Heart left ventricle (tissue), 16 donors: ENCODE data around the gene FAM217A. TPM values are rescaled to one million over a fixed set of nuclear protein-coding genes. Genes with fewer than 3 reads are reported as not detected.

Experiments used
- ATAC-seq, 4 donors: fragments of 200-7000 bp; cut with Tn5 transposase; one replicate each; pipeline ENCODE4 v1.9.1; 2020 to 2022; ENCODE audit warnings: moderate library complexity in 4 of 4, mild to moderate bottlenecking in 3 of 4, moderate number of reproducible peaks in 1 of 4
- DNase-seq, 5 donors: peaks; one replicate each; pipeline ENCODE4 v3.0.0-alpha.2; 2020
- H3K27ac ChIP-seq, 12 donors: fragments of 200-600 bp; sonication (generic) in 4 of 12; one replicate each; pipeline versions ENCODE4 v1.5.0 to v1.8.0; 2016 to 2022; ENCODE audit warnings: mild to moderate bottlenecking in 2 of 12
- H3K27me3 ChIP-seq, 9 donors: fragments of 200-600 bp; sonication (generic) in 2 of 9; one replicate each; pipeline versions ENCODE4 v1.5.1 to v1.8.0; 2016 to 2022; ENCODE audit warnings: mild to moderate bottlenecking in 3 of 9
- H3K36me3 ChIP-seq, 9 donors: fragments of 200-600 bp; sonication (generic) in 2 of 9; one replicate each; pipeline versions ENCODE4 v1.5.0 to v1.8.0; 2018 to 2022; ENCODE audit warnings: mild to moderate bottlenecking in 2 of 9
- H3K4me1 ChIP-seq, 12 donors: fragments of 200-600 bp; sonication (generic) in 4 of 12; one replicate each; pipeline versions ENCODE4 v1.5.0 to v1.8.0; 2016 to 2022; ENCODE audit warnings: mild to moderate bottlenecking in 3 of 12
- H3K4me3 ChIP-seq, 12 donors: fragments of 200-600 bp; sonication (generic) in 4 of 12; one replicate each; pipeline versions ENCODE4 v1.5.0 to v1.8.0; 2017 to 2022; ENCODE audit warnings: mild to moderate bottlenecking in 9 of 12, moderate library complexity in 4 of 12
- H3K9me3 ChIP-seq, 12 donors: fragments of 200-600 bp; sonication (generic) in 4 of 12; one replicate each; pipeline versions ENCODE4 v1.5.0 to v1.8.0; 2016 to 2022; ENCODE audit warnings: mild to moderate bottlenecking in 1 of 12
- CTCF ChIP-seq, 12 donors: fragments of 200-600 bp; sonication (generic) in 4 of 12; IDR thresholded peaks; one replicate each; pipeline versions ENCODE4 v1.5.0 to v1.8.0; 2018 to 2022; ENCODE audit warnings: antibody characterized with exemption in 12 of 12, mild to moderate bottlenecking in 5 of 12
- POLR2A ChIP-seq, 2 donors: fragments of 450-650 bp; IDR thresholded peaks; one replicate each; pipeline ENCODE4 v1.6.1; 2017; ENCODE audit warnings: antibody characterized with exemption in 2 of 2, mild to moderate bottlenecking in 2 of 2, moderate library complexity in 2 of 2
- whole genome bisulfite sequencing, 4 donors: extraction: QIAGEN DNeasy Blood & Tissue Kit in 2 of 4; methylation state at CpG; one replicate each; pipeline versions ENCODE4 v1.1.5 to v1.1.7; 2013 to 2018; 5-methylcytosine and 5-hydroxymethylcytosine counted together
- intact Hi-C, 10 donors: fragments of 100-400 bp; cut with DNase I; formaldehyde crosslinking; loops; one replicate each; pipeline versions ENCODE4 v1.11.1 to v1.14.2; 2022
- polyA plus RNA-seq, 2 donors: library from polyadenylated mRNA; stranded (reverse); fragments of 200-250 nt; gene quantifications; one replicate each; pipeline ENCODE4 v1.2.3, GENCODE V29; 2013
- total RNA-seq, 9 donors: library from RNA; depleted of rRNA in 2 of 9; stranded (reverse); fragments of >200 nt in 2 of 9; fragmentation: NEBNext Ultra II Directional in 3 of 9; extraction: Animal tissue kit (Norgen Biotek cat#: 25700) in 3 of 9; gene quantifications; one replicate each; pipeline versions ENCODE4 v1.1.0 to v1.2.4, GENCODE V29; 2016 to 2023
- donor health status: ischemic (EF 13 %, LVEDD 7.1; RV severe dilation, severe dysfunction).
- donor health status: healthy with polysubstance abuse.
- donor health status: DM: no; HTN: yes; CAD: no.
- donor health status: DM: no; HTN: no; CAD: no.
- donor health status: ischemic (EF 25% LVEDD 6.9; RV normal size, moderate dysfunction).
- donor health status: ischemic (EF 25% LVEDD 5.7; RV mildly dilated, moderate dysfunction).
- donor health status: healthy.
- donor health status: DM: yes; HTN: yes; CAD: no.
- donor health status: ischemic (EF 35%, LVEDD 5.7; RV mildly dilated, moderate dysfunction).
- donor health status: nonischemic (EF 11% LVEDD 7.7; RV severe dilation, severe dysfunction).
- donor health status: DM: yes; HTN: yes; CAD: no.
- donor health status: PGD.
- donor health status: ischemic (EF 29% LVEDD 5.4; RV normal size, mild dysfunction).
- donor health status: nonischemic (EF 23%, LVEDD 6.1; RV moderate dilation, normal function).

The FAM217A gene
- total and polyA plus RNA-seq, 11 donors: not detected

- ATAC-seq (no peak), DNase-seq (no peak)
- intact Hi-C loops: loop anchor here in 2 of 10 donors (5.0 to 10.0 kb wide), 2 partner anchors 114 to 117 kb away; partner anchors contain the start of gene ECI2 (in 2 of the 2)
- no peaks in the 10 kb centered on the region for H3K27me3 ChIP-seq
- WGBS, 4 donors: 1 to 2% (median 2%) methylated on average over 12 of the region's 12 CpGs
- TF ChIP-seq POLR2A (IDR thresholded peaks at IDR 0.05): no peak
- H3K4me1 ChIP-seq: peaks cover 9 to 76% (median 60%) of the 10 kb centered on the region in 12 donors
- H3K4me3 ChIP-seq: peak overlapping the region in 11 of 12 donors; percentile 63 to 94 (median 87)
- H3K9me3 ChIP-seq: no peaks in the 10 kb centered on the region
- no peaks in the 10 kb centered on the region for H3K36me3 ChIP-seq
- H3K27ac ChIP-seq: peak overlapping the region in 11 of 12 donors; percentile 86 to 99 (median 98)
These were observed 58.2 kb downstream of the FAM217A start for GRCh38 chr6:4020822-4021132.

DNA sequence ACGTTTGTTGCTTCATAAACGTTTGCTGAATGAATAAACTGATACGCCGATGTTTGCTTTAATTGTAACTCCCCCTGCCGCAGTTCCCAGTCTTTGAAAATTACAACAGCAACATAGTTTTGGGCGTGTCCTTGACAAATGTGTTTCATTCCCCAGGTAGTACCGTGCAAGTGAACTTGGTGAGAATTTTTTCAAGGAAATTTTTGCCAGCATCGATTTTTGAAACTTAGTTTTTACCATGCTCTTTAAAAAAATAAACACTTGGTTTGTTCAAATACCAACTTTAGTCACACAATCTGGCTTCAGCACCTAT lies 60.1 kb downstream of the FAM217A start:
- TF ChIP-seq POLR2A (IDR thresholded peaks at IDR 0.05) (no peak), CTCF (IDR thresholded peaks at IDR 0.05) (no peak)
- H3K27ac ChIP-seq: peak overlapping the region; percentile 92 to 98 (median 96)
- peaks cover 2 to 58% (median 47%) of the 10 kb centered on the region in 12 donors for H3K4me1 ChIP-seq
- no peaks in the 10 kb centered on the region for H3K9me3 ChIP-seq
- H3K4me3 ChIP-seq: peak overlapping the region; percentile 56 to 83 (median 70)
- intact Hi-C loops: no loop called here
- WGBS, 4 donors: 0 to 2% (median 0%) methylated on average over 8 of the region's 8 CpGs
- no peaks in the 10 kb centered on the region for H3K27me3 ChIP-seq
- peaks cover 0 to 9% (median 0%) of the 10 kb centered on the region in 9 donors for H3K36me3 ChIP-seq
- ATAC-seq (no peak), DNase-seq (no peak)

Other genes starting within 250 kb of the FAM217A start
- 10 to 100 TPM; 13.6 to 29.1 (median 21.5) TPM for gene FAM50B, start 229.8 kb downstream of the FAM217A start, total RNA-seq
- gene FAM50B, start 229.8 kb downstream of the FAM217A start, polyA plus RNA-seq: 10 to 100 TPM; 11.7 to 23.3 TPM
- gene ECI2, start 56.4 kb upstream of the FAM217A start, total RNA-seq: 100 to 1,000 TPM; 120 to 192 (median 155) TPM
- 100 to 1,000 TPM; 130 to 135 TPM for gene ECI2, start 56.4 kb upstream of the FAM217A start, polyA plus RNA-seq